CD4-positive, alpha-beta T cell treated with Interleukin-2 at 100 ng/mL for 4 hours (primary cell): ENCODE measurements around the gene RSKR.
"Not testable (repeated sequence)": the region's sequence is repeated elsewhere in the genome, so short reads cannot be mapped to it uniquely, and the experiment has no call there.

Experiments used
- DNase-seq: peaks from one replicate; pipeline ENCODE4 v3.0.0-alpha.2; 2020; ENCODE audit warnings: low spot score

Gene RSKR

GRCh38 chr17:28622186-28622585 is 8.2 kb upstream of the RSKR start:
- no peak for DNase-seq

GRCh38 chr17:28620010-28620409 is 6.0 kb upstream of the RSKR start:
- DNase-seq = no peak

GRCh38 chr17:28618464-28618863 is 4.5 kb upstream of the RSKR start:
- DNase-seq = no peak

- no peak for DNase-seq
These were observed 2.3 kb upstream of the RSKR start for GRCh38 chr17:28616281-28616680.

GRCh38 chr17:28615260-28615940 is 1.4 kb upstream of the RSKR start:
- DNase-seq = no peak

- peak; percentile 40 for DNase-seq
These were observed 781 bp downstream of the RSKR start for GRCh38 chr17:28612936-28613872.

- no peak for DNase-seq
These were observed 1.5 kb downstream of the RSKR start for GRCh38 chr17:28612531-28612930.

GRCh38 chr17:28610376-28610775 is 3.6 kb downstream of the RSKR start:
- no peak for DNase-seq

- DNase-seq = not testable (repeated sequence)
These were observed 10.0 kb downstream of the RSKR start for GRCh38 chr17:28604031-28604430.

- peak; percentile 72 for DNase-seq
These were observed 14.4 kb downstream of the RSKR start for GRCh38 chr17:28599311-28600184.

GRCh38 chr17:28598799-28599310 is 15.1 kb downstream of the RSKR start, which contains the start of gene SPAG5:
TSS of gene SPAG5 (minus strand) at chr17:28599025. CDS start at chr17:28598946, 79 bp downstream.
- peak; percentile 94 for DNase-seq

- no peak for DNase-seq
These were observed 15.6 kb downstream of the RSKR start for GRCh38 chr17:28598389-28598788.

- no peak for DNase-seq
These were observed 16.2 kb downstream of the RSKR start for GRCh38 chr17:28597606-28598383.

- DNase-seq = no peak
These were observed 21.7 kb downstream of the RSKR start for GRCh38 chr17:28592260-28592659.

- DNase-seq = no peak
These were observed 28.1 kb downstream of the RSKR start for GRCh38 chr17:28585851-28586250.

GRCh38 chr17:28584434-28584833 is 29.6 kb downstream of the RSKR start:
- DNase-seq = no peak

GRCh38 chr17:28582513-28582912 is 31.5 kb downstream of the RSKR start:
- DNase-seq = no peak

GRCh38 chr17:28580959-28581358 is 33.0 kb downstream of the RSKR start:
- no peak for DNase-seq

GRCh38 chr17:28579526-28579925 is 34.5 kb downstream of the RSKR start:
- DNase-seq = no peak

- DNase-seq = no peak
These were observed 35.5 kb downstream of the RSKR start for GRCh38 chr17:28578246-28579195.
